Osteocyte (in vitro differentiated cells): Measurements from ENCODE around the gene RPS6KA2. TPM values are rescaled to one million over a fixed set of nuclear protein-coding genes. Genes with fewer than 3 reads are reported as not detected.

Experiments used
- DNase-seq: peaks from one replicate; pipeline ENCODE4 v3.0.0; 2021; ENCODE audit warnings: mixed read lengths; ENCODE audit not compliant: unreplicated experiment; ENCODE audit errors: extremely low spot score
- H3K27ac Mint-ChIP-seq: one replicate; pipeline ENCODE4 v1.8.0; 2021; ENCODE audit warnings: mild to moderate bottlenecking, mixed read lengths; ENCODE audit not compliant: unreplicated experiment
- H3K27me3 Mint-ChIP-seq: one replicate; pipeline ENCODE4 v1.8.0; 2021; ENCODE audit warnings: mixed read lengths; ENCODE audit not compliant: unreplicated experiment
- H3K36me3 Mint-ChIP-seq: one replicate; pipeline ENCODE4 v1.8.0; 2021; ENCODE audit warnings: mixed read lengths; ENCODE audit not compliant: unreplicated experiment
- H3K4me1 Mint-ChIP-seq: one replicate; pipeline ENCODE4 v1.8.0; 2021; ENCODE audit warnings: mixed read lengths; ENCODE audit not compliant: unreplicated experiment
- H3K4me3 Mint-ChIP-seq: one replicate; pipeline ENCODE4 v1.8.0; 2021; ENCODE audit warnings: mild to moderate bottlenecking, moderate library complexity, mixed read lengths; ENCODE audit not compliant: unreplicated experiment
- H3K9me3 Mint-ChIP-seq: one replicate; pipeline ENCODE4 v1.8.0; 2021; ENCODE audit warnings: mixed read lengths; ENCODE audit not compliant: unreplicated experiment
- CTCF ChIP-seq: fragments of 200-600 bp; sonication (generic); IDR thresholded peaks from 2 replicates; pipeline ENCODE4 v1.5.0; 2021; ENCODE audit warnings: antibody characterized with exemption, mild to moderate bottlenecking, moderate library complexity
- total RNA-seq: library from RNA; stranded (reverse); gene quantifications from 2 replicates; pipeline ENCODE4 v1.2.1, GENCODE V29; 2021

Gene RPS6KA2
- total RNA-seq, 1 donor from 2014 or later = 89.9 TPM

DNA sequence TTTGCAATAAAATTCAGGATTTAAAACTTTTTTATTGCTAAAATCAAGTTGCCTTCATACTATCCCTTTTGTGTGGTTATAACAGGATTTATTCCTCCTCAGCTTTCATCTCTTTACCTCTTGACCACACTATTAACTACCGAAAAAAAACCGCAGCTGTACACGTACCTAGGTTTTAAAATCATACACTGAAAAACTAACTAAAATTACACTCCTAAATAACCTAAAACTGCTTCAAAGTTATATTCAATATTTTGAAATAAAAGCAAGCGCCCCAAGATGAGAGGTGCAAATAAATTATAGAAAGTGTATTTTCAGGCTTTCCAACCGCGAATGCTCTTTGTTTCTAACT is 245.7 kb downstream of the RPS6KA2 start:
- no peaks in the 10 kb centered on the region for H3K9me3 Mint-ChIP-seq
- DNase-seq = no peak
- TF ChIP-seq CTCF = no peak
- H3K27me3 Mint-ChIP-seq = no peaks in the 10 kb centered on the region
- peak overlapping the region; percentile 89 for H3K4me3 Mint-ChIP-seq
- H3K36me3 Mint-ChIP-seq = no peaks in the 10 kb centered on the region
- H3K4me1 Mint-ChIP-seq = peaks cover 16% of the 10 kb centered on the region
- H3K27ac Mint-ChIP-seq = peak overlapping the region; percentile 60

DNA sequence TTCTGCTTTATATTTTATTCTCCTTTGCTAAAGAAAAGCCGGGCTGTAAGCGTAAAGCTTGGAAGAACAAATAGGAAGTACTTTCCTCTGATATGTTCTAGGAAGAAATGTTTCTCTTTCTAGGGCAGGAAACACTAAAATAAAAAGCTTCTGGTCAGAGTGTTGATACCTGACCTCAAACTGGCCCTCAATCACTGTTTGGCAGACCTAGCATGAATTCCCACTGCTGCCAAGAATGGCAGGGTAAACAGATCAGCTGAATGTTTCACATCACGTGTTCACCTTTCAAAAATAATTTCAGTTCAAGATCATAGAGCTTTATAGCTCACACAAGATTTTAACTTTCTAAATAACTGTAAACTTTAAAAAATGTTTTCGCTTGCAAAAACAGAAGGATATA is 247.3 kb downstream of the RPS6KA2 start:
- DNase-seq = no peak
- no peaks in the 10 kb centered on the region for H3K9me3 Mint-ChIP-seq
- H3K4me1 Mint-ChIP-seq = peaks cover 16% of the 10 kb centered on the region
- TF ChIP-seq CTCF = no peak
- no peaks in the 10 kb centered on the region for H3K36me3 Mint-ChIP-seq
- H3K27me3 Mint-ChIP-seq = no peaks in the 10 kb centered on the region
- no peak overlapping the region for H3K4me3 Mint-ChIP-seq
- no peak overlapping the region for H3K27ac Mint-ChIP-seq

DNA sequence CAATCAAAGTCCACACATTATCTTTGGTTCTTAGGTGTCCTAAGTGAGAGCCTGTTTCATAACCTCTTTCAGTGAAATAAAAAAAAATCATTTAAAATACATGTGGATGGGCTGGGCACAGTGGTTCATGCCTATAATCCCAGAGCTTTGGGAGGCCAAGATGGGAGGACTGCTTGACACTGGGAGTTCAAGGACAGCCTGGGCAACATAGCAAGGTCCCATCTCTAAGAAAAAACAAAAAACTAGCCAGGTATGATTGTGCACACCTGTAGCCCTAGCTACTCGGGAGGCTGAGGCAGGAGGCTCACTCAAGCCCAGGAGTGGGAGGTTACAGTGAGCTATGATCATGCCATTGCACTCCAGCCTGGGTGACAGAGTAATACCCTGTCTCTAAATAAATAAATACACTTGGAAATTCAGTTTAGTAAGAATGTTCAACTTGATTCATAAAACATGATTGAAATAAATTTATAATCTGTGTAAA is 247.9 kb downstream of the RPS6KA2 start:
- H3K4me3 Mint-ChIP-seq = no peak overlapping the region
- peaks cover 15% of the 10 kb centered on the region for H3K4me1 Mint-ChIP-seq
- H3K36me3 Mint-ChIP-seq = no peaks in the 10 kb centered on the region
- TF ChIP-seq CTCF = no peak
- no peaks in the 10 kb centered on the region for H3K9me3 Mint-ChIP-seq
- H3K27me3 Mint-ChIP-seq = no peaks in the 10 kb centered on the region
- DNase-seq = no peak
- H3K27ac Mint-ChIP-seq = no peak overlapping the region

DNA sequence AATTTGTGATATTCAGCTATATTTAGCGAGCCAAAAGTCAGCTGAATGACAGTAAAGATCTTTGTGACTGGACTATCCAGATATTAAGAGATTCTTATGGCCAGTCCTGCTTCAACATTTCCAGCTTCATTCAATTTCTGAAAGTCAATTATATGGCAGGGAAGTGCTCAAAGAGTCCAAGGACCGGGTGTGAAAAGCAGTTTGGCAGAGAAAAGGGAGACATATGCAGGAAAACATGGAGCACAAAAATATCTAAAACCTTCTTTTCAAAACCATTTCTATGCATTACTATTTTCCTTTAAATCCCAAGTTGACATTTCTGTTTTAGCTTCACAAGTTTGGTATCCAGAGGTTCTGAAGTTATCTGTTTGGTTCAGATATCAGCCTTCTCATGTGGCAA is 249.3 kb downstream of the RPS6KA2 start:
- Mint-ChIP-seq H3K4me3 (no peak overlapping the region), H3K27ac (no peak overlapping the region), H3K4me1 (peaks cover 7% of the 10 kb centered on the region), H3K36me3 (no peaks in the 10 kb centered on the region), H3K27me3 (no peaks in the 10 kb centered on the region), H3K9me3 (no peaks in the 10 kb centered on the region)
- DNase-seq = no peak
- no peak for TF ChIP-seq CTCF

GRCh38 chr6:166375013-166375412 is 252.0 kb downstream of the RPS6KA2 start:
- Mint-ChIP-seq H3K4me1 (no peaks in the 10 kb centered on the region), H3K27ac (no peak overlapping the region), H3K9me3 (no peaks in the 10 kb centered on the region), H3K36me3 (no peaks in the 10 kb centered on the region), H3K4me3 (no peak overlapping the region), H3K27me3 (no peaks in the 10 kb centered on the region)
- no peak for DNase-seq
- no peak for TF ChIP-seq CTCF
